RWPE2 (cell line): ENCODE results near the gene PNKD.

Experiments
- ATAC-seq: fragments of 200-7000 bp; cut with Tn5 transposase; 3 replicates; pipeline ENCODE4 v1.9.1; 2021; ENCODE audit warnings: low read depth
- DNase-seq: peaks from one replicate; pipeline ENCODE4 v3.0.0-alpha.2; 2020; ENCODE audit warnings: low spot score
- H3K27ac ChIP-seq: fragments of 450-650 bp; 2 replicates; pipeline ENCODE4 v1.5.1; 2017; ENCODE audit warnings: mild to moderate bottlenecking; ENCODE audit not compliant: poor library complexity, severe bottlenecking
- H3K27me3 ChIP-seq: fragments of 250-450 bp; sonication (Bioruptor Pico); 2 replicates; pipeline ENCODE4 v1.5.1; 2021; ENCODE audit warnings: mild to moderate bottlenecking, moderate library complexity; ENCODE audit not compliant: insufficient read depth, poor library complexity, severe bottlenecking
- H3K36me3 ChIP-seq: fragments of 250-450 bp; sonication (Bioruptor Pico); 2 replicates; pipeline ENCODE4 v1.5.1; 2020; ENCODE audit warnings: low read depth, mild to moderate bottlenecking, moderate library complexity
- H3K4me1 ChIP-seq: fragments of 250-450 bp; sonication (Bioruptor Pico); 2 replicates; pipeline ENCODE4 v1.5.1; 2021; ENCODE audit warnings: mild to moderate bottlenecking, moderate library complexity; ENCODE audit not compliant: insufficient read depth, poor library complexity, severe bottlenecking
- H3K4me3 ChIP-seq: fragments of 250-450 bp; sonication (Bioruptor Pico); 2 replicates; pipeline ENCODE4 v1.5.1; 2021; ENCODE audit warnings: mild to moderate bottlenecking, moderate library complexity; ENCODE audit not compliant: severe bottlenecking
- H3K9me3 ChIP-seq: fragments of 250-450 bp; sonication (Bioruptor Pico); 2 replicates; pipeline ENCODE4 v1.5.1; 2021; ENCODE audit warnings: mild to moderate bottlenecking, moderate library complexity; ENCODE audit not compliant: severe bottlenecking
- CTCF ChIP-seq: fragments of 450-650 bp; IDR thresholded peaks from one replicate; pipeline ENCODE4 v1.5.1; 2017; ENCODE audit warnings: mild to moderate bottlenecking, moderate library complexity; ENCODE audit not compliant: poor library complexity, severe bottlenecking

Gene PNKD

GRCh38 chr2:218234521-218234920 is 35.8 kb upstream of the PNKD start:
- no peak for ATAC-seq
- Histone ChIP-seq H3K4me1 (peaks cover 12% of the 10 kb centered on the region), H3K4me3 (no peak overlapping the region), H3K36me3 (peaks cover 100% of the 10 kb centered on the region), H3K27me3 (no peaks in the 10 kb centered on the region), H3K9me3 (no peaks in the 10 kb centered on the region), H3K27ac (no peak overlapping the region)
- no peak for DNase-seq
- no peak for TF ChIP-seq CTCF

DNA sequence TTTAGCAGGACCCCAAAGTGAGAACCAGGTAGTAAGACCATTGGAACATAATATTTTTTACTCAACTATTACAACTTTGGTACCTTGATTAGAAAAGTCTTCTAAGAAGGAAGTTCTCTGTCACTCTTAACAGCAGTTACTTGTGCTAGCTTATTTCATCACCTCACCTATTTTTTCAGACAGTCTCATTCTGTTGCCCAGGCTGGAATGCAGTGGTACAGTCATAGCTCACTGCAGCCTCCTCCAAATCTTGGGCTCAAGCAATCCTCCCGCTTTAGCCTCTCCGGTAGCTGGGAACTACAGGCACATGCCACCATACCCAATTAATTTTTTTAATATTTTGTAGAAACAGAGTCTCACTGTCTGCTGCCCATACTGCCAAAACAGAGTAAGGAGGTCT is 35.3 kb upstream of the PNKD start:
- Histone ChIP-seq H3K27ac (no peak overlapping the region), H3K4me3 (no peak overlapping the region), H3K4me1 (peaks cover 8% of the 10 kb centered on the region), H3K27me3 (no peaks in the 10 kb centered on the region), H3K36me3 (peaks cover 100% of the 10 kb centered on the region), H3K9me3 (no peaks in the 10 kb centered on the region)
- DNase-seq: no peak
- ATAC-seq: no peak
- TF ChIP-seq CTCF: no peak

GRCh38 chr2:218236829-218237228 is 33.5 kb upstream of the PNKD start:
- Histone ChIP-seq H3K27me3 (no peaks in the 10 kb centered on the region), H3K4me3 (no peak overlapping the region), H3K9me3 (no peaks in the 10 kb centered on the region), H3K4me1 (no peaks in the 10 kb centered on the region), H3K27ac (no peak overlapping the region), H3K36me3 (peaks cover 100% of the 10 kb centered on the region)
- no peak for ATAC-seq
- TF ChIP-seq CTCF: no peak
- DNase-seq: no peak

- no peaks in the 10 kb centered on the region for H3K4me1 ChIP-seq
- peaks cover 100% of the 10 kb centered on the region for H3K36me3 ChIP-seq
- H3K9me3 ChIP-seq: no peaks in the 10 kb centered on the region
- ATAC-seq: no peak
- no peak overlapping the region for H3K27ac ChIP-seq
- TF ChIP-seq CTCF: no peak
- no peaks in the 10 kb centered on the region for H3K27me3 ChIP-seq
- no peak for DNase-seq
- no peak overlapping the region for H3K4me3 ChIP-seq
Observed at GRCh38 chr2:218238887-218239286, 31.4 kb upstream of the PNKD start.

DNA sequence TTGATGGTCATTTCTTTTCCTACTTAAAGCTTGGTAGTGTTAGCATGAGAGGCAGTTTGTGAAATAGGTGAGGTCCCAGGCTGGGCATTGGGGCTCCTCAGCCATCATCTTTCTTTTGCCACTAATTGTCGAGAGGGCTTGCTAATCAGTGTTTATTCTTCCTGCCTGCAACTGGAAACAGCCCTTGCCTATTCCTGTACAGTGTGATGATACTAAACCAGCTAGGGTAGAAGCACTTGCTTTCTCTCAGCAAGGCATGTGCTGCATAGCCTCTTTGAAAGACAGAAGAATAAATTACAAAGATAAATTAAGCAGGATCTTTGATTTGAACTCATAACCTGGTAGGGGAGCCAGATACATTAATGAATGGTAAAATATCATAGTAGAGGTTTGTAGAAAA is 26.1 kb upstream of the PNKD start:
- ATAC-seq (no peak), DNase-seq (no peak)
- Histone ChIP-seq H3K27me3 (no peaks in the 10 kb centered on the region), H3K36me3 (peaks cover 100% of the 10 kb centered on the region), H3K27ac (no peak overlapping the region), H3K9me3 (no peaks in the 10 kb centered on the region), H3K4me1 (no peaks in the 10 kb centered on the region), H3K4me3 (no peak overlapping the region)
- no peak for TF ChIP-seq CTCF
